Measurements from ENCODE around the gene MIA2. TPM values are rescaled to one million over a fixed set of nuclear protein-coding genes. Genes with fewer than 3 reads are reported as not detected.
"Not testable (repeated sequence)": the region's sequence is repeated elsewhere in the genome, so short reads cannot be mapped to it uniquely, and the experiment has no call there.

MIA2 gene
- total RNA-seq, 2 donors from 2014 or later = 28.7 to 45.4 TPM

DNA sequence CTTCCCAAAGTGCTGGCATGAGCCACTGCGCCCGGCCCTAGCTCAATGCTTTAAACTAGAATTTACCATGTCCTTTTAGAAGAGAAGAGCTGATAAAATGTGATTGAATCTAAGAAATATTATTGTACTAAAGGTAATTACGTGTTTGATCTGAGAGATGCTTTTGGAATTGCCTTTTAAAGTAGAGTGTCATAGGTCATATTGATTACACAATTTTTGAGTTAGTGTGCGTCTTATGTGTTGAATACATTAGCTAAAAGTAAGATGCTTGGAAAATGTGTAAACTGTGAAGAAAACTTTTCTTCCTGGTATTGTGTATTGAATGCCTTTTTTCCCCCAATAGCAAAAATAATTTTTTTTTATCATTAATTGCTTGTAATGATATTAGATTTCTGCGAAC lies 41.7 kb downstream of the MIA2 start:
- intact Hi-C loops (cut with DNase I) = no loop called here
- Histone ChIP-seq H3K36me3 (no peaks in the 10 kb centered on the region), H3K27ac (no peak overlapping the region), H3K4me3 (no peak overlapping the region), H3K27me3 (replicated peaks; ENCODE audit: insufficient read depth) (no peaks in the 10 kb centered on the region), H3K9me3 (no peaks in the 10 kb centered on the region), H3K4me1 (replicated peaks) (no peaks in the 10 kb centered on the region)
- 93% methylated on average over 5 of the region's 5 CpGs for WGBS
- TF ChIP-seq CTCF (IDR thresholded peaks at IDR 0.05) (no peak), POLR2AphosphoS5 (IDR thresholded peaks at IDR 0.05) (no peak)
- no peak for DNase-seq (ENCODE audit: low spot score)

- no peaks in the 10 kb centered on the region for H3K36me3 ChIP-seq
- H3K4me1 ChIP-seq (replicated peaks) = no peaks in the 10 kb centered on the region
- TF ChIP-seq POLR2AphosphoS5 (IDR thresholded peaks at IDR 0.05) (no peak), POLR2A (IDR thresholded peaks at IDR 0.05) (no peak), CTCF (IDR thresholded peaks at IDR 0.05) (no peak)
- WGBS = 95% methylated on average over 1 of the region's 1 CpG
- H3K27me3 ChIP-seq (replicated peaks; ENCODE audit: insufficient read depth) = no peaks in the 10 kb centered on the region
- no peak overlapping the region for H3K27ac ChIP-seq
- H3K4me3 ChIP-seq = no peak overlapping the region
- intact Hi-C loops (cut with DNase I) = no loop called here
- no peak for DNase-seq (ENCODE audit: low spot score)
- H3K9me3 ChIP-seq = no peaks in the 10 kb centered on the region
Observed at GRCh38 chr14:39276005-39276404, 42.3 kb downstream of the MIA2 start.

DNA sequence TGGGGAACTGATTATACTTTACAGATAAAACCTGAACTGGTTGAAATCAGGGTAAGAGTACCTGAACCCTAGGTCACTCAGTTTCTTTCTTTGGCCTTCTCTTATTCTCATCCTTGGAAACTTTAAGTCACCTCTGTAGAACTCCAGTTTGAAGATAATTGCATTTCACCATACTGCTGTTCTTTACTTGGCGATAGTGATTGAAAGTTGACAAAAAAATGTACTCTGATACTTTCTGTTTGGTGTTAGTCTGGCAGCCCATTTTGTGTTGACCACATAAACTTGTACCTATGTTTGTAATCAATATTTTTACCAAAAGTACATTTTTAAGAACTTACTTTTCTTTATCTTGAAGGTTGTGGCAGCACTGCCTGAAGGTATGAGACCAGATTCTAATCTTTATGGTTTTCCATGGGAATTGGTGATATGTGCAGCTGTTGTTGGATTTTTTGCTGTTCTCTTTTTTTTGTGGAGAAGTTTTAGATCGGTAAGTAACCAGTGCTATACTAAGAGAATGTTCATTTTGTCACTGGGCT lies 42.9 kb downstream of the MIA2 start:
- H3K27ac ChIP-seq = no peak overlapping the region
- H3K9me3 ChIP-seq = no peaks in the 10 kb centered on the region
- 73% methylated on average over 2 of the region's 2 CpGs for WGBS
- no peak for DNase-seq (ENCODE audit: low spot score)
- no peaks in the 10 kb centered on the region for H3K27me3 ChIP-seq (replicated peaks; ENCODE audit: insufficient read depth)
- no peaks in the 10 kb centered on the region for H3K36me3 ChIP-seq
- intact Hi-C loops (cut with DNase I) = no loop called here
- no peaks in the 10 kb centered on the region for H3K4me1 ChIP-seq (replicated peaks)
- TF ChIP-seq CTCF (IDR thresholded peaks at IDR 0.05) = no peak
- no peak overlapping the region for H3K4me3 ChIP-seq

- Histone ChIP-seq H3K27me3 (replicated peaks; ENCODE audit: insufficient read depth) (no peaks in the 10 kb centered on the region), H3K27ac (no peak overlapping the region), H3K4me3 (no peak overlapping the region), H3K36me3 (no peaks in the 10 kb centered on the region), H3K4me1 (replicated peaks) (no peaks in the 10 kb centered on the region), H3K9me3 (no peaks in the 10 kb centered on the region)
- intact Hi-C loops (cut with DNase I) = no loop called here
- 88% methylated on average over 3 of the region's 3 CpGs for WGBS
- TF ChIP-seq POLR2A (IDR thresholded peaks at IDR 0.05) (no peak), CTCF (IDR thresholded peaks at IDR 0.05) (no peak), POLR2AphosphoS5 (IDR thresholded peaks at IDR 0.05) (no peak)
- DNase-seq (ENCODE audit: low spot score) = no peak
Observed at GRCh38 chr14:39279515-39279914, 45.8 kb downstream of the MIA2 start.

DNA sequence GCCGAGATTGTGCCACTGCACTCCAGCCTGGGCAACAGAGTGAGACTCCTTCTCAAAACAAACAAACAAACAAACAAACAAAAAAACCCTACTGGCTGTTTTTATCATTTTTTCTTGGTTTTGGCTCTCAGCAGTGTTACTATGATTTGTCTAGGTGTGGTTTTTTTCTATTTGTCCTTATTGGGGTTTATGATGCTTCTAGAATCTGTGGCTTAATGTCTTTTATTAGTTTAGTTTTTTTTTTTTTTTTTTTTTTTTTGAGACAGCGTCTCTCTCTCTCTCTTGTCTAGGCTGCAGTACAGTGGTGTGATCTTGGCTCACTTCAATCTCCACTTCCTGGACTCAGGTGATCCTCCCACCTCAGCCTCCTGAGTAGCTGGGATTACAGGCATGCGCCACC lies 47.0 kb downstream of the MIA2 start:
- H3K36me3 ChIP-seq; H3K4me3 ChIP-seq; H3K27me3 ChIP-seq (replicated peaks; ENCODE audit: insufficient read depth); H3K4me1 ChIP-seq (replicated peaks); intact Hi-C loops (cut with DNase I); H3K9me3 ChIP-seq; H3K27ac ChIP-seq; DNase-seq (ENCODE audit: low spot score): not testable (repeated sequence)
- 93% methylated on average over 3 of the region's 3 CpGs for WGBS

All from prostate gland (tissue), 2 donors.